Colonic mucosa (tissue), 4 donors: ENCODE results near the gene HLA-DRB1. TPM values are rescaled to one million over a fixed set of nuclear protein-coding genes. Genes with fewer than 3 reads are reported as not detected.
"Not testable (repeated sequence)": the region's sequence is repeated elsewhere in the genome, so short reads cannot be mapped to it uniquely, and the experiment has no call there.

Source experiments
- DNase-seq: peaks from one replicate; pipeline ENCODE4 v3.0.0-alpha.2; 2020
- H3K27ac ChIP-seq: fragments of 200-600 bp; one replicate; pipeline ENCODE4 v1.8.0; 2021
- H3K27me3 ChIP-seq: fragments of 200-600 bp; one replicate; pipeline ENCODE4 v1.8.0; 2021
- H3K36me3 ChIP-seq: fragments of 200-600 bp; one replicate; pipeline ENCODE4 v1.8.0; 2021
- H3K4me1 ChIP-seq: fragments of 200-600 bp; one replicate; pipeline ENCODE4 v1.8.0; 2021; ENCODE audit warnings: mild to moderate bottlenecking
- H3K4me3 ChIP-seq: fragments of 200-600 bp; one replicate; pipeline ENCODE4 v1.8.0; 2021
- H3K9ac ChIP-seq, 2 donors: one replicate each; pipeline ENCODE4 v1.7.0; 2013; ENCODE audit warnings: control low read depth in 2 of 2, low read depth in 2 of 2, low read length in 2 of 2
- H3K9me3 ChIP-seq: fragments of 200-600 bp; one replicate; pipeline ENCODE4 v1.8.0; 2021
- intact Hi-C: fragments of 100-400 bp; cut with DNase I; formaldehyde crosslinking; loops from one replicate; pipeline ENCODE4 v1.14.1; 2022
- total RNA-seq, 2 donors: library from RNA; stranded (reverse); fragmentation: NEBNext Ultra II Directional in 1 of 2; extraction: Animal tissue kit (Norgen Biotek cat#: 25700) in 1 of 2; gene quantifications; one replicate each; pipeline ENCODE4 v1.2.1, GENCODE V29; 2021
- TF ChIP-seq, protein P1 (sequence below): fragments of 200-600 bp; IDR thresholded peaks from one replicate; pipeline ENCODE4 v1.8.0; 2022; ENCODE audit warnings: antibody characterized with exemption, mild to moderate bottlenecking
- donor health status: healthy.
- donor health status: DM: no; HTN: no; CAD: no.
- donor health status: DM: no; HTN: no; CAD: no.

HLA-DRB1 gene
- total RNA-seq, 2 donors from 2014 or later, result 22.5 to 39.3 TPM

- no peak overlapping the region for H3K9ac ChIP-seq
- H3K4me1 ChIP-seq, result no peaks in the 10 kb centered on the region
- no peak for DNase-seq
- H3K27me3 ChIP-seq, result no peaks in the 10 kb centered on the region
- H3K36me3 ChIP-seq, result no peaks in the 10 kb centered on the region
- H3K4me3 ChIP-seq, result no peak overlapping the region
- TF ChIP-seq, protein P1, sequence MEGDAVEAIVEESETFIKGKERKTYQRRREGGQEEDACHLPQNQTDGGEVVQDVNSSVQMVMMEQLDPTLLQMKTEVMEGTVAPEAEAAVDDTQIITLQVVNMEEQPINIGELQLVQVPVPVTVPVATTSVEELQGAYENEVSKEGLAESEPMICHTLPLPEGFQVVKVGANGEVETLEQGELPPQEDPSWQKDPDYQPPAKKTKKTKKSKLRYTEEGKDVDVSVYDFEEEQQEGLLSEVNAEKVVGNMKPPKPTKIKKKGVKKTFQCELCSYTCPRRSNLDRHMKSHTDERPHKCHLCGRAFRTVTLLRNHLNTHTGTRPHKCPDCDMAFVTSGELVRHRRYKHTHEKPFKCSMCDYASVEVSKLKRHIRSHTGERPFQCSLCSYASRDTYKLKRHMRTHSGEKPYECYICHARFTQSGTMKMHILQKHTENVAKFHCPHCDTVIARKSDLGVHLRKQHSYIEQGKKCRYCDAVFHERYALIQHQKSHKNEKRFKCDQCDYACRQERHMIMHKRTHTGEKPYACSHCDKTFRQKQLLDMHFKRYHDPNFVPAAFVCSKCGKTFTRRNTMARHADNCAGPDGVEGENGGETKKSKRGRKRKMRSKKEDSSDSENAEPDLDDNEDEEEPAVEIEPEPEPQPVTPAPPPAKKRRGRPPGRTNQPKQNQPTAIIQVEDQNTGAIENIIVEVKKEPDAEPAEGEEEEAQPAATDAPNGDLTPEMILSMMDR, result no peak
- intact Hi-C loops, result no loop called here
- H3K9me3 ChIP-seq, result no peaks in the 10 kb centered on the region
- no peak overlapping the region for H3K27ac ChIP-seq
These were observed 35.3 kb downstream of the HLA-DRB1 start for GRCh38 chr6:32554116-32554965.

DNA sequence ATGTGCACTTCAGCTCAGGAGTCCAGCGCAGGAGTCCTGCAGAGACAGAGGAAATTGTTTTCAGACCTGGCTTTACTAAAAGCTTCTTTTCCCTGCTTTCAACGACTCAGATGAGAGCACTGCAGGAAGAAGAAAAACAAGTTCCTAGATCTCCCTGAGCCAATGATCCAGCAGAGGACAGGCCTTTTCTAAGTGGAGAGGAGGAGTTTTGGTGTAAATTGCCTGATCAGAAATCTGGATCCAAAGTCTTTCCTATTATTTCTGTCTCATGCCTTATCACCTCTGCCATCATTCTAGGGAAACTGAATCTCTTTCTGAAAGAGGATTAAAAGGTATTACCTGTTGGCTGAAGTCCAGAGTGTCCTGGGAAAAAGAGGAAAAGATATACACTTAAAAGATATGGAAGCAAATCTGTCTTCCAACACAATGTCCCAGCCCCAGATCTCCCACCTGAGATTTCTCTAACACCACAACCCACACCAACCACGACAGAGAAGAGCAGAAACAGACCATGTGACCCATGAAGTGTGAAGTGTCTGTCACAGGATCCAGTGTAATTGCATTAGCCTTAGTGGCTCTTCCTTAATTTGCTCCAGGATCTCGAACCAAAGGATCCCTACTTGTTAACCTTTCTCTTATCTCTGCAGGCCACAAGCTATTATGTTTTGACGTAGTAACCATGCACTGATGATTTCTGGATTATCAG lies 36.5 kb downstream of the HLA-DRB1 start:
- no peak for DNase-seq
- intact Hi-C loops, result no loop called here
- TF ChIP-seq, protein P1, result no peak
- no peaks in the 10 kb centered on the region for H3K4me1 ChIP-seq
- H3K4me3 ChIP-seq, result no peak overlapping the region
- no peaks in the 10 kb centered on the region for H3K27me3 ChIP-seq
- H3K9ac ChIP-seq, result no peak overlapping the region
- H3K36me3 ChIP-seq, result no peaks in the 10 kb centered on the region
- H3K9me3 ChIP-seq, result no peaks in the 10 kb centered on the region
- H3K27ac ChIP-seq, result no peak overlapping the region

- Histone ChIP-seq H3K4me1 (no peaks in the 10 kb centered on the region), H3K4me3 (no peak overlapping the region), H3K27me3 (no peaks in the 10 kb centered on the region), H3K9ac (no peak overlapping the region), H3K27ac (no peak overlapping the region), H3K9me3 (no peaks in the 10 kb centered on the region), H3K36me3 (no peaks in the 10 kb centered on the region)
- TF ChIP-seq, protein P1, result no peak
- intact Hi-C loops, result no loop called here
- no peak for DNase-seq
These were observed 38.2 kb downstream of the HLA-DRB1 start for GRCh38 chr6:32551410-32551809.

GRCh38 chr6:32539839-32540238 lies 49.8 kb downstream of the HLA-DRB1 start:
- TF ChIP-seq, protein P1, result no peak
- H3K36me3 ChIP-seq, result no peaks in the 10 kb centered on the region
- intact Hi-C loops, result no loop called here

DNA sequence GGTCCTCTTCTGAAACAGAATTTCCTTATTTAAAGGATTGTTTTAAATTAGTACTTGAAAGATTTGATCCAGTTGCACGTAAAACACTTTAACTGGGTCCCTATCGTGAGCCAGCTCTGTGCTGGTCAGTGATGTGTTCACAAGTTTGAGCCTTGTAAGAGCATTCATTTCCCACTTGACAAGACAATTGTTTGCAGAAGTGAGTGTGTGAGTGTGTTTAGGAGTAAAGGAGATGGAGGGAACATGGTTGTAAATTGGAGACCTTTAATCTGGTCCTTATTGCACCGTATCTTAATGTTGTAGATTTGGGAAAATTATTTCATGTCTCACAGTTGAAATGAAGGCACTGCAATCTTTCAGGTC lies 59.2 kb downstream of the HLA-DRB1 start:
- H3K9ac ChIP-seq, H3K4me1 ChIP-seq, H3K27me3 ChIP-seq, H3K27ac ChIP-seq, DNase-seq, H3K9me3 ChIP-seq, intact Hi-C loops, H3K36me3 ChIP-seq, H3K4me3 ChIP-seq: not testable (repeated sequence)

More at GRCh38 chr6:32539839-32540238, 49.8 kb downstream of the HLA-DRB1 start:
- Histone ChIP-seq H3K9me3 (no peaks in the 10 kb centered on the region), H3K27ac (no peak overlapping the region), H3K9ac (no peak overlapping the region), H3K27me3 (no peaks in the 10 kb centered on the region), H3K4me3 (no peak overlapping the region), H3K4me1 (no peaks in the 10 kb centered on the region)
- no peak for DNase-seq
